ENCODE data around the gene COL16A1.

Gene COL16A1

DNA sequence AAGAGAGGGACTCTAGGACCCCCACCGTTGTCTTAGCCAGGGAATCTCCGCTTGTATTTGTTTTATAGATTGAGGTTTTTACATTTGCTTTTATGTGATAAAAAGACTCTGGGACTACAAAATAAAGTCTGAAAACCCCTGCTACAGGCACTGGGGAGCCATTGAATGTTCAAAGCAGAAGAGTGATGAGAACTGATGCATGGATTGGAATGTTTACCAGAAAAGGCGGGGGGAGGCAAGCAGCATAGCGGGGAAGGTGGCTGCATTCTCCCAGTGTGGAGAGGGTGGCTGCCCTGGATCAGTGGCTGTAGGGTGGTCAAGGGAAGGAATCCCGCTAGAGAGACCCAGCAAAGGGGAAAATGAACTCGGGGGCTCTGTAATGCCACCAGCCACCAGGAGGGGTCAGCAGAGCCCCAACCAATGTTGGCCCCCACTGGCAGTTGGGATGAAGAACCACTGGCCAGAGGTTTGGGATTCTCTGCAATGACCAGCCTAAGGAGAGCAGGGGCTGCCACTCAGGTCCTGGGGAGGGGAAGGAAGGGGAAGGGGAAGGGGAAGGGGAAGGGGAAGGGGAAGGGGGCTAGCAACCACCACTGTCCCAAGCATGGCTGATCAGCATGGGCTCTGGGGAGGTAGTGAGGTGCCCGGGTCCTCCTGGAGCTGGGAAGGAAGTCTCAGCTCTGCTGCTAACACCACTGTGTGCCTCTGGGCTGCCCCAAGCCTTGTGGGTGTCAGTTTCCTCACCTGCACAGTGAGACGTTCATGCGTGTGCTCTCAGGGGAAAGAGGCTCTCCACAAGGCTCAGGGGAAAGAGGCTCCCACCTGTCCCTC is 40.0 kb downstream of the COL16A1 start:
- Histone ChIP-seq H3F3A (ENCODE audit: control insufficient read depth, insufficient read depth) (no peaks in the 10 kb centered on the region), H4K20me1 (ENCODE audit: control insufficient read depth, insufficient read depth, low read depth, low read length) (no peaks in the 10 kb centered on the region), H3K9me3 (ENCODE audit: control insufficient read depth, insufficient read depth, low read length) (no peaks in the 10 kb centered on the region), H3K4me3 (ENCODE audit: low read length) (no peak overlapping the region), H3K4me1 (ENCODE audit: control insufficient read depth, low read length) (no peaks in the 10 kb centered on the region), H3K79me2 (ENCODE audit: control insufficient read depth, low read length) (no peaks in the 10 kb centered on the region), H3K9me2 (replicated peaks; ENCODE audit: control insufficient read depth, low read length) (no peaks in the 10 kb centered on the region), H3K27me3 (ENCODE audit: control insufficient read depth, low read length) (peaks cover 18% of the 10 kb centered on the region), H3K4me2 (ENCODE audit: low read length) (no peak overlapping the region), H3K27ac (ENCODE audit: low read depth, low read length) (no peak overlapping the region), H3K36me3 (ENCODE audit: control insufficient read depth, low read length) (no peaks in the 10 kb centered on the region)
- TF ChIP-seq, protein P1, sequence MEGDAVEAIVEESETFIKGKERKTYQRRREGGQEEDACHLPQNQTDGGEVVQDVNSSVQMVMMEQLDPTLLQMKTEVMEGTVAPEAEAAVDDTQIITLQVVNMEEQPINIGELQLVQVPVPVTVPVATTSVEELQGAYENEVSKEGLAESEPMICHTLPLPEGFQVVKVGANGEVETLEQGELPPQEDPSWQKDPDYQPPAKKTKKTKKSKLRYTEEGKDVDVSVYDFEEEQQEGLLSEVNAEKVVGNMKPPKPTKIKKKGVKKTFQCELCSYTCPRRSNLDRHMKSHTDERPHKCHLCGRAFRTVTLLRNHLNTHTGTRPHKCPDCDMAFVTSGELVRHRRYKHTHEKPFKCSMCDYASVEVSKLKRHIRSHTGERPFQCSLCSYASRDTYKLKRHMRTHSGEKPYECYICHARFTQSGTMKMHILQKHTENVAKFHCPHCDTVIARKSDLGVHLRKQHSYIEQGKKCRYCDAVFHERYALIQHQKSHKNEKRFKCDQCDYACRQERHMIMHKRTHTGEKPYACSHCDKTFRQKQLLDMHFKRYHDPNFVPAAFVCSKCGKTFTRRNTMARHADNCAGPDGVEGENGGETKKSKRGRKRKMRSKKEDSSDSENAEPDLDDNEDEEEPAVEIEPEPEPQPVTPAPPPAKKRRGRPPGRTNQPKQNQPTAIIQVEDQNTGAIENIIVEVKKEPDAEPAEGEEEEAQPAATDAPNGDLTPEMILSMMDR (IDR thresholded peaks at IDR 0.05; ENCODE audit: low read depth, low read length, poor library complexity, severe bottlenecking) = peak; percentile 97
- no peak for TF ChIP-seq EZH2phosphoT487 (IDR thresholded peaks at IDR 0.05; ENCODE audit: borderline replicate concordance, low read length)

DNA sequence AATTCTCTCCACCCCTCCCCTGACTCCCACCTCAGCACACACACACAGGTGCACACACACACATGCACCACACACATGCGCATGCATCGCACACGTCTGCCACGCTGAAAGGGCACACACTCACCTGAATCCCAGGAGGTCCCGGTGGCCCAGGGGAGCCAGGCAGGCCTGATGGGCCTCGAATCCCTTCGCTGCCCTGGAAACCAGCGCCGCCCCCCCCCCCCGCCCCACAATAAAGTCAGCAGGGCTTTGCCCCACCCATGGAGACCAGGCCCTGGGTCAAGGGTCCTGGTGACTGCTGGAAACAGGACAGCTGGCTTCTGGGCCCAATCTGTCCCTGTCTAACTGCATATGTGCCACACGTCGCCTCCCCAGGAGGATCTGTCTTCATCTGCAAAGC is 41.4 kb downstream of the COL16A1 start:
- no peak overlapping the region for H3K27ac ChIP-seq (ENCODE audit: low read depth, low read length)
- no peaks in the 10 kb centered on the region for H3K9me2 ChIP-seq (replicated peaks; ENCODE audit: control insufficient read depth, low read length)
- no peaks in the 10 kb centered on the region for H3K9me3 ChIP-seq (ENCODE audit: control insufficient read depth, insufficient read depth, low read length)
- no peak overlapping the region for H3K4me2 ChIP-seq (ENCODE audit: low read length)
- H3K36me3 ChIP-seq (ENCODE audit: control insufficient read depth, low read length) = no peaks in the 10 kb centered on the region
- no peaks in the 10 kb centered on the region for H3K79me2 ChIP-seq (ENCODE audit: control insufficient read depth, low read length)
- no peak for TF ChIP-seq EZH2phosphoT487 (IDR thresholded peaks at IDR 0.05; ENCODE audit: borderline replicate concordance, low read length)
- TF ChIP-seq, protein P1 (IDR thresholded peaks at IDR 0.05; ENCODE audit: low read depth, low read length, poor library complexity, severe bottlenecking) = no peak
- no peaks in the 10 kb centered on the region for H3K4me1 ChIP-seq (ENCODE audit: control insufficient read depth, low read length)
- H4K20me1 ChIP-seq (ENCODE audit: control insufficient read depth, insufficient read depth, low read depth, low read length) = no peaks in the 10 kb centered on the region
- peaks cover 11% of the 10 kb centered on the region; the same call in 1 of the 2 replicates for H3K27me3 ChIP-seq (ENCODE audit: control insufficient read depth, low read length)
- no peak overlapping the region for H3K4me3 ChIP-seq (ENCODE audit: low read length)
- H3F3A ChIP-seq (ENCODE audit: control insufficient read depth, insufficient read depth) = no peaks in the 10 kb centered on the region

DNA sequence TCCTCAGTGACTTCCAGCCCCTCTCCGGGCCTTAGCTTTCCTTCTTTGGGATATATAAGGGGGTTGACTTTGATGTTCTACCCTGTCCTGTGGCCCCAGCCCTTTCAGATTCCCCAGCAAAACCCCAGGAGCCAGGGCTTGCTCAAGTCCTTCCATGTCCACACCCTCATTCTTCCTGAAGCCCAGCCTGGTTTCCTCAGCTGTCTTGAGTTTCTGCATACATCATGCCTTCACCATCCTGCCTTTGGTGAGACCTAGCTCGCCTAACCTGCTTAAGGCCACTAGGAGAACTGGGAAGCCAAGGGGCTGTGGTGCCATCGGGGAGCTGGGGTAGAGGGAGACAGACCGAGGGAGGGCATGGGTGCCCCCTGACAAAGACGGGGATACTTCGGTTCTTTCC is 42.0 kb downstream of the COL16A1 start:
- Histone ChIP-seq H3K4me2 (ENCODE audit: low read length) (no peak overlapping the region), H3K9me2 (replicated peaks; ENCODE audit: control insufficient read depth, low read length) (no peaks in the 10 kb centered on the region), H3K9me3 (ENCODE audit: control insufficient read depth, insufficient read depth, low read length) (no peaks in the 10 kb centered on the region), H3K27me3 (ENCODE audit: control insufficient read depth, low read length) (peaks cover 11% of the 10 kb centered on the region; the same call in 1 of the 2 replicates), H3K4me3 (ENCODE audit: low read length) (no peak overlapping the region), H4K20me1 (ENCODE audit: control insufficient read depth, insufficient read depth, low read depth, low read length) (no peaks in the 10 kb centered on the region), H3F3A (ENCODE audit: control insufficient read depth, insufficient read depth) (no peaks in the 10 kb centered on the region), H3K79me2 (ENCODE audit: control insufficient read depth, low read length) (no peaks in the 10 kb centered on the region), H3K4me1 (ENCODE audit: control insufficient read depth, low read length) (no peaks in the 10 kb centered on the region), H3K36me3 (ENCODE audit: control insufficient read depth, low read length) (no peaks in the 10 kb centered on the region), H3K27ac (ENCODE audit: low read depth, low read length) (no peak overlapping the region)
- TF ChIP-seq, protein P1 (IDR thresholded peaks at IDR 0.05; ENCODE audit: low read depth, low read length, poor library complexity, severe bottlenecking) = no peak
- no peak for TF ChIP-seq EZH2phosphoT487 (IDR thresholded peaks at IDR 0.05; ENCODE audit: borderline replicate concordance, low read length)

Data from DOHH2 (cell line).